Measurements from ENCODE around the gene RPL6. TPM values are rescaled to one million over a fixed set of nuclear protein-coding genes. Genes with fewer than 3 reads are reported as not detected.

RPL6 gene
- total RNA-seq (2014; rRNA removed; shearing (Covaris generic)) (1,413 and 1,678 TPM in 2 replicates), polyA plus RNA-seq (2016; fragmentation: Nextera tagmentation; extraction: Ambion mirVana) (1,712 and 1,715 TPM in 2 replicates)
- long read RNA-seq, transcript RPL6-202 (7 exons, 1,074 nt), result minor isoform, 71 of 2,053 reads
- long read RNA-seq, transcript RPL6-201 (7 exons, 947 nt), result major isoform, 1,204 of 2,053 reads
- long read RNA-seq, partial matches to known transcripts, result 726 of 2,053 reads
- long read RNA-seq, other reads (novel, unspliced or antisense), result 51 of 2,053 reads

DNA sequence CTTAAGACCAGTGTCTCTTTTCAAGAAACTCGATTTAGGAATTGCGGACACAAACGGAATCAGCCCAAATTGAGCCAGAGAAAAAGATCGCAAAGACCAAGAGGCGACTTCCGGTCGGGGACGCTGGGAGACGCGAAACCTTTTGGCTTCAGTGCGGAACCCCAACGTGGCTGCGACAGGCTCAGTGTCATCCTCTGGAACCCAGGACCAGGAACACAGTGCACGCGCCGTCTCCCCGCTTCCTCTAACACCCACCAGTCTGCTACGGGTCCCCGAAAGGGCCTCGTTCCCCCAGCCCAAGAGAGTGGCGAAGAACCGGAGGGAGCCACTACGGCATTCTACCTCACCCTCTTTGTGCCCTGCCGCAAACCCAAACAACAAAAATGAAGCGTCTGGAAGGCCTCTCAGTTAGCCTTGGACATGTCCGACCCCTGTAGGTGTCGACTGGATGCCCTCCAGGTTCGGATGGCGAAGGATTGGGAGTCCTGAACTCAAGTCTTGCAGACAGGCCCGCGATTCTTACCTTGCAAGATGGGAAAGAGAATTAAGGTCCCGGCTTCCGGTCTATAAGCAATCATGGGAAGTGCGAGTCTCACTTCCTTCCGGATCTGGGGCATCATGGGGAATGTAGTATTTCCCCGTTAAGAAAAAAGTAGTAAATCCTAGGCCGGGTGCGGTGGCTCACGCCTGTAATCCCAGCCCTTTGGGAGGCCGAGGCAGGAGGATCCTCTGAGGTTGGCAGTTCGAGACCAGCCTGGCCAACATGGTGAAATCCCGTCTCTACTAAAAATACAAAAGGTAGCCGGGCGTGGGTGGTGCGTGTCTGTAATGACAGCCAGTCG, at the start of gene RPL6:
TSS of gene RPL6 (minus strand) at position 542 of the 842 bp plus-strand sequence. CDS start 949 bp downstream, outside the sequence.
- H3K9me2 ChIP-seq (ENCODE audit: insufficient read depth), result no peaks in the 10 kb centered on the region
- H3K36me3 ChIP-seq (ENCODE audit: insufficient read depth), result peaks cover 44% of the 10 kb centered on the region
- Mint-ChIP-seq H3K27me3 (ENCODE audit: insufficient read depth, low read depth, poor library complexity) (peaks cover 14% of the 10 kb centered on the region), H3K4me1 (peaks cover 16% of the 10 kb centered on the region), H3K27ac (peak within 1 kb of the TSS; percentile 100), H3K9me3 (no peaks in the 10 kb centered on the region; the same call in 2 of the 3 replicates), H3K36me3 (ENCODE audit: low read depth) (peaks cover 53% of the 10 kb centered on the region), H3K4me3 (peak within 1 kb of the TSS; percentile 100)
- no peak within 1 kb of the TSS for H2AFZ ChIP-seq
- no peaks in the 10 kb centered on the region for H3K27me3 ChIP-seq (ENCODE audit: insufficient read depth)
- ATAC-seq (peak; percentile 94), DNase-seq (ENCODE audit: low spot score) (peak; percentile 98)
- H3K4me3 ChIP-seq, result peak within 1 kb of the TSS; percentile 83
- peaks cover 48% of the 10 kb centered on the region for H3F3A ChIP-seq (replicated peaks; ENCODE audit: low read depth)
- peaks cover 38% of the 10 kb centered on the region for H4K20me1 ChIP-seq (replicated peaks; ENCODE audit: insufficient read depth)
- H3K4me1 ChIP-seq (ENCODE audit: insufficient read depth), result peaks cover 11% of the 10 kb centered on the region; the same call in 1 of the 2 replicates
- H3K4me2 ChIP-seq, result peak within 1 kb of the TSS; percentile 87
- H3K27ac ChIP-seq (ENCODE audit: low read depth), result peak within 1 kb of the TSS; percentile 97
- peaks cover 28% of the 10 kb centered on the region for H3K79me2 ChIP-seq (replicated peaks; ENCODE audit: insufficient read depth)
- TF ChIP-seq ZNF114 (CRISPR knock-in tag; IDR thresholded peaks at IDR 0.05) (no peak), ZNF331 (CRISPR knock-in tag; IDR thresholded peaks at IDR 0.05; ENCODE audit: low read depth) (0 out of 2 replicates have a peak, but pooled peaks have one; percentile 23), NANOG (IDR thresholded peaks at IDR 0.05; ENCODE audit: borderline replicate concordance) (no peak), EZH2phosphoT487 (IDR thresholded peaks at IDR 0.05; ENCODE audit: unreplicated experiment) (no peak), JUNB (IDR thresholded peaks at IDR 0.05; ENCODE audit: unreplicated experiment) (no peak), STAT1 (IDR thresholded peaks at IDR 0.05; ENCODE audit: unreplicated experiment) (no peak), POLR2AphosphoS5 (IDR thresholded peaks at IDR 0.05; ENCODE audit: low read depth) (peak; percentile 93), EZH2 (IDR thresholded peaks at IDR 0.05; ENCODE audit: low read depth, unreplicated experiment) (no peak)
- TF ChIP-seq, protein P1, sequence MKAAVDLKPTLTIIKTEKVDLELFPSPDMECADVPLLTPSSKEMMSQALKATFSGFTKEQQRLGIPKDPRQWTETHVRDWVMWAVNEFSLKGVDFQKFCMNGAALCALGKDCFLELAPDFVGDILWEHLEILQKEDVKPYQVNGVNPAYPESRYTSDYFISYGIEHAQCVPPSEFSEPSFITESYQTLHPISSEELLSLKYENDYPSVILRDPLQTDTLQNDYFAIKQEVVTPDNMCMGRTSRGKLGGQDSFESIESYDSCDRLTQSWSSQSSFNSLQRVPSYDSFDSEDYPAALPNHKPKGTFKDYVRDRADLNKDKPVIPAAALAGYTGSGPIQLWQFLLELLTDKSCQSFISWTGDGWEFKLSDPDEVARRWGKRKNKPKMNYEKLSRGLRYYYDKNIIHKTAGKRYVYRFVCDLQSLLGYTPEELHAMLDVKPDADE (IDR thresholded peaks at IDR 0.05), result peak; percentile 94
- TF ChIP-seq, protein P2, sequence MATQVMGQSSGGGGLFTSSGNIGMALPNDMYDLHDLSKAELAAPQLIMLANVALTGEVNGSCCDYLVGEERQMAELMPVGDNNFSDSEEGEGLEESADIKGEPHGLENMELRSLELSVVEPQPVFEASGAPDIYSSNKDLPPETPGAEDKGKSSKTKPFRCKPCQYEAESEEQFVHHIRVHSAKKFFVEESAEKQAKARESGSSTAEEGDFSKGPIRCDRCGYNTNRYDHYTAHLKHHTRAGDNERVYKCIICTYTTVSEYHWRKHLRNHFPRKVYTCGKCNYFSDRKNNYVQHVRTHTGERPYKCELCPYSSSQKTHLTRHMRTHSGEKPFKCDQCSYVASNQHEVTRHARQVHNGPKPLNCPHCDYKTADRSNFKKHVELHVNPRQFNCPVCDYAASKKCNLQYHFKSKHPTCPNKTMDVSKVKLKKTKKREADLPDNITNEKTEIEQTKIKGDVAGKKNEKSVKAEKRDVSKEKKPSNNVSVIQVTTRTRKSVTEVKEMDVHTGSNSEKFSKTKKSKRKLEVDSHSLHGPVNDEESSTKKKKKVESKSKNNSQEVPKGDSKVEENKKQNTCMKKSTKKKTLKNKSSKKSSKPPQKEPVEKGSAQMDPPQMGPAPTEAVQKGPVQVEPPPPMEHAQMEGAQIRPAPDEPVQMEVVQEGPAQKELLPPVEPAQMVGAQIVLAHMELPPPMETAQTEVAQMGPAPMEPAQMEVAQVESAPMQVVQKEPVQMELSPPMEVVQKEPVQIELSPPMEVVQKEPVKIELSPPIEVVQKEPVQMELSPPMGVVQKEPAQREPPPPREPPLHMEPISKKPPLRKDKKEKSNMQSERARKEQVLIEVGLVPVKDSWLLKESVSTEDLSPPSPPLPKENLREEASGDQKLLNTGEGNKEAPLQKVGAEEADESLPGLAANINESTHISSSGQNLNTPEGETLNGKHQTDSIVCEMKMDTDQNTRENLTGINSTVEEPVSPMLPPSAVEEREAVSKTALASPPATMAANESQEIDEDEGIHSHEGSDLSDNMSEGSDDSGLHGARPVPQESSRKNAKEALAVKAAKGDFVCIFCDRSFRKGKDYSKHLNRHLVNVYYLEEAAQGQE (IDR thresholded peaks at IDR 0.05; ENCODE audit: unreplicated experiment), result no peak
- TF ChIP-seq, protein P3, sequence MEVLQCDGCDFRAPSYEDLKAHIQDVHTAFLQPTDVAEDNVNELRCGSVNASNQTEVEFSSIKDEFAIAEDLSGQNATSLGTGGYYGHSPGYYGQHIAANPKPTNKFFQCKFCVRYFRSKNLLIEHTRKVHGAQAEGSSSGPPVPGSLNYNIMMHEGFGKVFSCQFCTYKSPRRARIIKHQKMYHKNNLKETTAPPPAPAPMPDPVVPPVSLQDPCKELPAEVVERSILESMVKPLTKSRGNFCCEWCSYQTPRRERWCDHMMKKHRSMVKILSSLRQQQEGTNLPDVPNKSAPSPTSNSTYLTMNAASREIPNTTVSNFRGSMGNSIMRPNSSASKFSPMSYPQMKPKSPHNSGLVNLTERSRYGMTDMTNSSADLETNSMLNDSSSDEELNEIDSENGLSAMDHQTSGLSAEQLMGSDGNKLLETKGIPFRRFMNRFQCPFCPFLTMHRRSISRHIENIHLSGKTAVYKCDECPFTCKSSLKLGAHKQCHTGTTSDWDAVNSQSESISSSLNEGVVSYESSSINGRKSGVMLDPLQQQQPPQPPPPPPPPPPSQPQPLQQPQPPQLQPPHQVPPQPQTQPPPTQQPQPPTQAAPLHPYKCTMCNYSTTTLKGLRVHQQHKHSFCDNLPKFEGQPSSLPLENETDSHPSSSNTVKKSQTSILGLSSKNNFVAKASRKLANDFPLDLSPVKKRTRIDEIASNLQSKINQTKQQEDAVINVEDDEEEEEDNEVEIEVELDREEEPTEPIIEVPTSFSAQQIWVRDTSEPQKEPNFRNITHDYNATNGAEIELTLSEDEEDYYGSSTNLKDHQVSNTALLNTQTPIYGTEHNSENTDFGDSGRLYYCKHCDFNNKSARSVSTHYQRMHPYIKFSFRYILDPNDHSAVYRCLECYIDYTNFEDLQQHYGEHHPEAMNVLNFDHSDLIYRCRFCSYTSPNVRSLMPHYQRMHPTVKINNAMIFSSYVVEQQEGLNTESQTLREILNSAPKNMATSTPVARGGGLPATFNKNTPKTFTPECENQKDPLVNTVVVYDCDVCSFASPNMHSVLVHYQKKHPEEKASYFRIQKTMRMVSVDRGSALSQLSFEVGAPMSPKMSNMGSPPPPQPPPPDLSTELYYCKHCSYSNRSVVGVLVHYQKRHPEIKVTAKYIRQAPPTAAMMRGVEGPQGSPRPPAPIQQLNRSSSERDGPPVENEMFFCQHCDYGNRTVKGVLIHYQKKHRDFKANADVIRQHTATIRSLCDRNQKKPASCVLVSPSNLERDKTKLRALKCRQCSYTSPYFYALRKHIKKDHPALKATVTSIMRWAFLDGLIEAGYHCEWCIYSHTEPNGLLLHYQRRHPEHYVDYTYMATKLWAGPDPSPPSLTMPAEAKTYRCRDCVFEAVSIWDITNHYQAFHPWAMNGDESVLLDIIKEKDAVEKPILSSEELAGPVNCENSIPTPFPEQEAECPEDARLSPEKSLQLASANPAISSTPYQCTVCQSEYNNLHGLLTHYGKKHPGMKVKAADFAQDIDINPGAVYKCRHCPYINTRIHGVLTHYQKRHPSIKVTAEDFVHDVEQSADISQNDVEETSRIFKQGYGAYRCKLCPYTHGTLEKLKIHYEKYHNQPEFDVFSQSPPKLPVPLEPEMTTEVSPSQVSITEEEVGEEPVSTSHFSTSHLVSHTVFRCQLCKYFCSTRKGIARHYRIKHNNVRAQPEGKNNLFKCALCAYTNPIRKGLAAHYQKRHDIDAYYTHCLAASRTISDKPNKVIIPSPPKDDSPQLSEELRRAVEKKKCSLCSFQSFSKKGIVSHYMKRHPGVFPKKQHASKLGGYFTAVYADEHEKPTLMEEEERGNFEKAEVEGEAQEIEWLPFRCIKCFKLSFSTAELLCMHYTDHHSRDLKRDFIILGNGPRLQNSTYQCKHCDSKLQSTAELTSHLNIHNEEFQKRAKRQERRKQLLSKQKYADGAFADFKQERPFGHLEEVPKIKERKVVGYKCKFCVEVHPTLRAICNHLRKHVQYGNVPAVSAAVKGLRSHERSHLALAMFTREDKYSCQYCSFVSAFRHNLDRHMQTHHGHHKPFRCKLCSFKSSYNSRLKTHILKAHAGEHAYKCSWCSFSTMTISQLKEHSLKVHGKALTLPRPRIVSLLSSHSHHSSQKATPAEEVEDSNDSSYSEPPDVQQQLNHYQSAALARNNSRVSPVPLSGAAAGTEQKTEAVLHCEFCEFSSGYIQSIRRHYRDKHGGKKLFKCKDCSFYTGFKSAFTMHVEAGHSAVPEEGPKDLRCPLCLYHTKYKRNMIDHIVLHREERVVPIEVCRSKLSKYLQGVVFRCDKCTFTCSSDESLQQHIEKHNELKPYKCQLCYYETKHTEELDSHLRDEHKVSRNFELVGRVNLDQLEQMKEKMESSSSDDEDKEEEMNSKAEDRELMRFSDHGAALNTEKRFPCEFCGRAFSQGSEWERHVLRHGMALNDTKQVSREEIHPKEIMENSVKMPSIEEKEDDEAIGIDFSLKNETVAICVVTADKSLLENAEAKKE (CRISPR knock-in tag; IDR thresholded peaks at IDR 0.05), result no peak
- TF ChIP-seq, protein P4, sequence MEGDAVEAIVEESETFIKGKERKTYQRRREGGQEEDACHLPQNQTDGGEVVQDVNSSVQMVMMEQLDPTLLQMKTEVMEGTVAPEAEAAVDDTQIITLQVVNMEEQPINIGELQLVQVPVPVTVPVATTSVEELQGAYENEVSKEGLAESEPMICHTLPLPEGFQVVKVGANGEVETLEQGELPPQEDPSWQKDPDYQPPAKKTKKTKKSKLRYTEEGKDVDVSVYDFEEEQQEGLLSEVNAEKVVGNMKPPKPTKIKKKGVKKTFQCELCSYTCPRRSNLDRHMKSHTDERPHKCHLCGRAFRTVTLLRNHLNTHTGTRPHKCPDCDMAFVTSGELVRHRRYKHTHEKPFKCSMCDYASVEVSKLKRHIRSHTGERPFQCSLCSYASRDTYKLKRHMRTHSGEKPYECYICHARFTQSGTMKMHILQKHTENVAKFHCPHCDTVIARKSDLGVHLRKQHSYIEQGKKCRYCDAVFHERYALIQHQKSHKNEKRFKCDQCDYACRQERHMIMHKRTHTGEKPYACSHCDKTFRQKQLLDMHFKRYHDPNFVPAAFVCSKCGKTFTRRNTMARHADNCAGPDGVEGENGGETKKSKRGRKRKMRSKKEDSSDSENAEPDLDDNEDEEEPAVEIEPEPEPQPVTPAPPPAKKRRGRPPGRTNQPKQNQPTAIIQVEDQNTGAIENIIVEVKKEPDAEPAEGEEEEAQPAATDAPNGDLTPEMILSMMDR (conservative IDR thresholded peaks at IDR 0.05; ENCODE audit: low read depth in 2 of 2), result no peak

All from GM23338 (cell line).